Endothelial cell of umbilical vein (primary cell): ENCODE results near the gene WDR43. TPM values are rescaled to one million over a fixed set of nuclear protein-coding genes. Genes with fewer than 3 reads are reported as not detected.

Experiments
- BruUV-seq: library from RNA; stranded (reverse); fragments of 400-500 nt; replicated peaks from 2 replicates; lab custom pipeline; 2021; lab: Mats Ljungman, UMichigan
- CTCF ChIA-PET: fragments of 300-600, 350-600 bp; sonication (Branson Sonifier 250); formaldehyde crosslinking; loops from one replicate; lab custom pipeline; 2021; ENCODE audit warnings: antibody characterized with exemption, inconsistent platforms; lab: Charles Lee
- POLR2A ChIA-PET: fragments of 300-600, 350-600 bp; sonication (Branson Sonifier 250); formaldehyde crosslinking; loops from one replicate; lab custom pipeline; 2021; ENCODE audit warnings: antibody characterized with exemption, inconsistent platforms; lab: Charles Lee
- DNase-seq: peaks from one replicate; pipeline ENCODE4 v3.0.0-alpha.2; 2011; ENCODE audit warnings: low read depth, low spot score
- FAIRE-seq: peaks from 2 replicates; lab custom pipeline; 2011; peaks lifted over from hg19 to GRCh38; lab: Jason Lieb, UNC
- H2AFZ ChIP-seq: 2 replicates; pipeline ENCODE4 v1.6.0; 2012; ENCODE audit warnings: low read depth, low read length, control low read depth, inconsistent platforms
- H3K27ac ChIP-seq: 2 replicates; pipeline ENCODE4 v1.5.1; 2011; ENCODE audit warnings: low read depth, mild to moderate bottlenecking, control low read depth, low read length, moderate library complexity; ENCODE audit not compliant: insufficient read depth
- H3K27me3 ChIP-seq, 2 experiments: 2 replicates each; pipeline versions ENCODE4 v1.6.0 to v1.6.1; 2011; ENCODE audit warnings: low read length in 2 of 2, mixed read lengths in 1 of 2; ENCODE audit not compliant: control insufficient read depth in 2 of 2, insufficient read depth in 2 of 2
- H3K36me3 ChIP-seq, 2 experiments: 2 replicates in 1 of 2; 3 replicates in 1 of 2; pipeline ENCODE4 v1.5.1; 2011; ENCODE audit warnings: low read length in 2 of 2, mild to moderate bottlenecking in 1 of 2, moderate library complexity in 1 of 2; ENCODE audit not compliant: control insufficient read depth in 2 of 2, insufficient read depth in 2 of 2; ENCODE audit errors: extremely low read depth in 1 of 2
- H3K4me1 ChIP-seq: 3 replicates; pipeline ENCODE4 v1.5.1; 2011; ENCODE audit warnings: mild to moderate bottlenecking, low read length; ENCODE audit not compliant: control insufficient read depth, insufficient read depth; ENCODE audit errors: extremely low read depth
- H3K4me2 ChIP-seq: 2 replicates; pipeline ENCODE4 v1.6.1; 2011; ENCODE audit warnings: low read length, control low read depth, mixed read lengths; ENCODE audit not compliant: insufficient read depth
- H3K4me3 ChIP-seq, 3 experiments: fragments of 200-600 bp in 1 of 3; sonication (generic), shearing (Covaris generic) in 1 of 3; replicated peaks in 1 of 3; 2 replicates each; pipeline ENCODE4 v1.5.1; 2011 to 2016; ENCODE audit warnings: control low read depth in 3 of 3, low read length in 3 of 3, mild to moderate bottlenecking in 2 of 3, inconsistent platforms in 1 of 3, low read depth in 1 of 3, moderate library complexity in 1 of 3; ENCODE audit not compliant: insufficient read depth in 1 of 3
- H3K79me2 ChIP-seq: 2 replicates; pipeline ENCODE4 v1.6.0; 2012; ENCODE audit warnings: low read length, inconsistent platforms; ENCODE audit not compliant: control insufficient read depth, insufficient read depth
- H3K9ac ChIP-seq: replicated peaks from 2 replicates; pipeline ENCODE3; 2011; ENCODE audit warnings: low read length, control low read depth; ENCODE audit not compliant: insufficient read depth; ENCODE audit errors: extremely low read depth
- H3K9me1 ChIP-seq: replicated peaks from 3 replicates; pipeline ENCODE4 v1.6.0; 2011; ENCODE audit warnings: mild to moderate bottlenecking, low read length; ENCODE audit not compliant: control insufficient read depth, insufficient read depth; ENCODE audit errors: extremely low read depth
- H3K9me3 ChIP-seq: replicated peaks from 2 replicates; pipeline ENCODE4 v1.5.1; 2012; ENCODE audit warnings: low read length, inconsistent platforms; ENCODE audit not compliant: control insufficient read depth, insufficient read depth
- H4K20me1 ChIP-seq: replicated peaks from 2 replicates; pipeline ENCODE3; 2011; ENCODE audit warnings: mild to moderate bottlenecking, low read length; ENCODE audit not compliant: control insufficient read depth, insufficient read depth; ENCODE audit errors: extremely low read depth
- EZH2 ChIP-seq: IDR thresholded peaks from 2 replicates; pipeline ENCODE4 v1.6.1; 2012; ENCODE audit warnings: borderline replicate concordance, low read depth, mild to moderate bottlenecking, moderate library complexity, low read length, inconsistent platforms; ENCODE audit not compliant: severe bottlenecking
- FOS ChIP-seq: IDR thresholded peaks from 2 replicates; pipeline ENCODE4 v1.6.1; 2011; ENCODE audit warnings: mild to moderate bottlenecking, low read length, moderate library complexity, borderline replicate concordance; ENCODE audit not compliant: insufficient read depth
- GATA2 ChIP-seq: IDR thresholded peaks from 2 replicates; pipeline ENCODE4 v1.7.0; 2011; ENCODE audit warnings: low read depth, mild to moderate bottlenecking, moderate library complexity, mixed read lengths, low read length; ENCODE audit not compliant: insufficient read length, insufficient read depth
- JUN ChIP-seq: IDR thresholded peaks from 2 replicates; pipeline ENCODE4 v1.6.1; 2011; ENCODE audit warnings: borderline replicate concordance, low read depth; ENCODE audit not compliant: insufficient read length, insufficient read depth
- MYC ChIP-seq: IDR thresholded peaks from one replicate; pipeline ENCODE4 v1.6.1; 2011; ENCODE audit warnings: mild to moderate bottlenecking, low read depth, low read length
- POLR2A ChIP-seq: IDR thresholded peaks from 2 replicates; pipeline ENCODE4 v1.6.1; 2012; ENCODE audit warnings: low read depth, mild to moderate bottlenecking, control low read depth, low read length
- POLR2AphosphoS5 ChIP-seq: IDR thresholded peaks from 2 replicates; pipeline ENCODE4 v1.6.1; 2012; ENCODE audit warnings: low read depth, mild to moderate bottlenecking, control low read depth, low read length, moderate library complexity; ENCODE audit not compliant: insufficient read depth
- dilution Hi-C: fragments of 300-500 bp; cut with MboI; formaldehyde crosslinking; loops from one replicate; pipeline ENCODE4 v1.15.0; 2019; ENCODE audit warnings: low sequenced_read_pairs; ENCODE audit not compliant: extremely low pct_ligation_motif_present
- intact Hi-C: fragments of 100-400 bp; cut with micrococcal nuclease; formaldehyde crosslinking; loops from one replicate; pipeline ENCODE4 v1.10.0; 2022
- polyA plus RNA-seq, 4 experiments: library from polyadenylated mRNA; depleted of rRNA in 3 of 4; stranded (reverse) in 3 of 4; unstranded in 1 of 4; fragments of >200 nt; gene quantifications; 2 replicates each; pipeline versions ENCODE4 v1.2.1 to v1.2.3, GENCODE V29; 2011 to 2012; ENCODE audit warnings: missing spikeins in 1 of 4
- total RNA-seq: library from RNA; stranded (reverse); gene quantifications from 2 replicates; pipeline ENCODE4 v1.2.3, GENCODE V29; 2021
- TF ChIP-seq, protein P1 (sequence below), 2 donors: IDR thresholded peaks; 1 replicate in 1 of 2; 2 replicates in 1 of 2; pipeline ENCODE4 v1.5.1; 2011; ENCODE audit warnings: low read length in 2 of 2, mild to moderate bottlenecking in 2 of 2, moderate library complexity in 2 of 2, control low read depth in 1 of 2, inconsistent platforms in 1 of 2, low read depth in 1 of 2; ENCODE audit not compliant: insufficient read depth in 1 of 2; ENCODE audit errors: extremely low read depth in 1 of 2
- TF ChIP-seq, protein P2 (sequence below): IDR thresholded peaks from 2 replicates; pipeline ENCODE4 v1.6.1; 2011; ENCODE audit not compliant: insufficient read depth, insufficient read length

Gene WDR43
- total and polyA plus RNA-seq, 2 donors (not counting 3 experiments of a cell fraction or from before 2014, with no cell fraction given): 23.7 to 60.6 TPM

DNA sequence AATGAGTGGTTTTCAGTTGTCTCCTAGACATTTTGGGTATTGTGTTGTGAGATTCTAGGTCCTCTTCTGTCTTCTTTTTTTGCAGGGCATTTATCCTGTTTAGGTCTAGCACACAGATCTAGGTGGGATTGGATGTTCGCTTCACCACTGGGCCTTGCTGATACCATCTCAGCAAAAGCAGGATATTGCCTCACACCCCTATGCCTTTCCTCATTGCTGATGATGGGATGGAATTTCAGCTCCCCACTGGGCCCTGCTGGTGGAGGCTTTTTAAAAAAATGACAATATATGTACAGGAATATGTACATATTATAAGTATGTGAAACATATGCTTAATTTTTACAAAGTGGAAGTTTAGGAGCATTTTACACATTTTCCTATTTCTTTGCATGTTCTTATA lies 81.2 kb downstream of the WDR43 start:
- no peak for TF ChIP-seq EZH2
- TF ChIP-seq GATA2: no peak
- no peak for TF ChIP-seq MYC
- TF ChIP-seq JUN: no peak
- no peak for TF ChIP-seq POLR2AphosphoS5
- TF ChIP-seq FOS: no peak
- TF ChIP-seq POLR2A: no peak
- TF ChIP-seq, protein P1, sequence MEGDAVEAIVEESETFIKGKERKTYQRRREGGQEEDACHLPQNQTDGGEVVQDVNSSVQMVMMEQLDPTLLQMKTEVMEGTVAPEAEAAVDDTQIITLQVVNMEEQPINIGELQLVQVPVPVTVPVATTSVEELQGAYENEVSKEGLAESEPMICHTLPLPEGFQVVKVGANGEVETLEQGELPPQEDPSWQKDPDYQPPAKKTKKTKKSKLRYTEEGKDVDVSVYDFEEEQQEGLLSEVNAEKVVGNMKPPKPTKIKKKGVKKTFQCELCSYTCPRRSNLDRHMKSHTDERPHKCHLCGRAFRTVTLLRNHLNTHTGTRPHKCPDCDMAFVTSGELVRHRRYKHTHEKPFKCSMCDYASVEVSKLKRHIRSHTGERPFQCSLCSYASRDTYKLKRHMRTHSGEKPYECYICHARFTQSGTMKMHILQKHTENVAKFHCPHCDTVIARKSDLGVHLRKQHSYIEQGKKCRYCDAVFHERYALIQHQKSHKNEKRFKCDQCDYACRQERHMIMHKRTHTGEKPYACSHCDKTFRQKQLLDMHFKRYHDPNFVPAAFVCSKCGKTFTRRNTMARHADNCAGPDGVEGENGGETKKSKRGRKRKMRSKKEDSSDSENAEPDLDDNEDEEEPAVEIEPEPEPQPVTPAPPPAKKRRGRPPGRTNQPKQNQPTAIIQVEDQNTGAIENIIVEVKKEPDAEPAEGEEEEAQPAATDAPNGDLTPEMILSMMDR (IDR thresholded peaks at IDR 0.05; ENCODE audit: extremely low read depth in 1 of 2, insufficient read depth in 1 of 2, low read depth in 1 of 2, low read length in 2 of 2): no peak
- TF ChIP-seq, protein P2, sequence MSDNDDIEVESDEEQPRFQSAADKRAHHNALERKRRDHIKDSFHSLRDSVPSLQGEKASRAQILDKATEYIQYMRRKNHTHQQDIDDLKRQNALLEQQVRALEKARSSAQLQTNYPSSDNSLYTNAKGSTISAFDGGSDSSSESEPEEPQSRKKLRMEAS: no peak
- dilution Hi-C loops (no loop called here), intact Hi-C loops (no loop called here)
- Histone ChIP-seq H3K9ac (no peak overlapping the region), H3K9me3 (no peaks in the 10 kb centered on the region), H3K9me1 (no peaks in the 10 kb centered on the region), H3K4me1 (no peaks in the 10 kb centered on the region), H3K27me3 (peaks cover 0 to 2% of the 10 kb centered on the region in 2 experiments), H2AFZ (no peak overlapping the region), H3K79me2 (no peaks in the 10 kb centered on the region), H4K20me1 (no peaks in the 10 kb centered on the region), H3K36me3 (no peaks in the 10 kb centered on the region), H3K27ac (no peak overlapping the region), H3K4me3 (no peak overlapping the region), H3K4me2 (no peak overlapping the region)
- POLR2A ChIA-PET: no interaction called here
- DNase-seq (no peak), FAIRE-seq (no peak)
- BruUV-seq: no TSS peak
- CTCF ChIA-PET: no interaction called here
